H1 (cell line): ENCODE measurements around the gene ALX1.

ENCODE experiments used
- BCL11A ChIP-seq, 2 experiments: IDR thresholded peaks; one replicate each; pipeline ENCODE4 v1.6.1; 2011; ENCODE audit warnings: low read depth in 2 of 2, low read length in 2 of 2, mild to moderate bottlenecking in 2 of 2
- BRCA1 ChIP-seq: IDR thresholded peaks from 2 replicates; pipeline ENCODE4 v1.6.1; 2012; ENCODE audit warnings: low read depth, low read length, improper control_type of control experiment
- CEBPB ChIP-seq: IDR thresholded peaks from 2 replicates; pipeline ENCODE4 v1.6.1; 2012; ENCODE audit warnings: low read depth, low read length
- CHD1 ChIP-seq: IDR thresholded peaks from 2 replicates; pipeline ENCODE4 v1.6.1; 2012; ENCODE audit warnings: low read depth, low read length, improper control_type of control experiment
- EP300 ChIP-seq, 2 experiments: IDR thresholded peaks; 1 replicate in 1 of 2; 2 replicates in 1 of 2; pipeline ENCODE4 v1.6.1; 2011 to 2012; ENCODE audit warnings: low read depth in 2 of 2, low read length in 2 of 2, mild to moderate bottlenecking in 2 of 2, borderline replicate concordance in 1 of 2, inconsistent platforms in 1 of 2, moderate library complexity in 1 of 2
- EZH2 ChIP-seq: fragments of 200-600 bp; sonication (generic); IDR thresholded peaks from 2 replicates; pipeline ENCODE4 v1.7.1; 2012; ENCODE audit warnings: low read depth, mild to moderate bottlenecking, moderate library complexity, low read length, inconsistent platforms; ENCODE audit not compliant: severe bottlenecking
- GABPA ChIP-seq: IDR thresholded peaks from 2 replicates; pipeline ENCODE4 v1.6.1; 2011; ENCODE audit warnings: mild to moderate bottlenecking, low read length, moderate library complexity, borderline replicate concordance; ENCODE audit not compliant: insufficient read depth
- POLR2A ChIP-seq, 2 experiments: IDR thresholded peaks; 1 replicate in 1 of 2; 2 replicates in 1 of 2; pipeline ENCODE4 v1.6.1; 2011; ENCODE audit warnings: low read depth in 2 of 2, low read length in 2 of 2, mild to moderate bottlenecking in 2 of 2; ENCODE audit errors: control extremely low read depth in 1 of 2
- POLR2AphosphoS5 ChIP-seq: IDR thresholded peaks from 2 replicates; pipeline ENCODE4 v1.6.1; 2011; ENCODE audit warnings: low read depth, low read length
- RXRA ChIP-seq: IDR thresholded peaks from 2 replicates; pipeline ENCODE4 v1.6.1; 2011; ENCODE audit warnings: low read depth, mild to moderate bottlenecking, low read length, moderate library complexity; ENCODE audit not compliant: insufficient read depth
- SRF ChIP-seq: IDR thresholded peaks from 2 replicates; pipeline ENCODE4 v1.6.1; 2011; ENCODE audit warnings: mild to moderate bottlenecking, low read depth, low read length, moderate library complexity
- TCF12 ChIP-seq: IDR thresholded peaks from 2 replicates; pipeline ENCODE4 v1.6.1; 2011; ENCODE audit warnings: low read depth, mild to moderate bottlenecking, low read length
- TF ChIP-seq, protein P1 (sequence below), 3 experiments: IDR thresholded peaks; 1 replicate in 2 of 3; 2 replicates in 1 of 3; pipeline versions ENCODE4 v1.5.1 to v1.6.1; 2011; ENCODE audit warnings: low read length in 3 of 3, mild to moderate bottlenecking in 3 of 3, inconsistent platforms in 2 of 3, low read depth in 1 of 3, moderate library complexity in 1 of 3; ENCODE audit not compliant: insufficient read depth in 1 of 3; ENCODE audit errors: control extremely low read depth in 1 of 3
- TF ChIP-seq, protein P2 (sequence below): IDR thresholded peaks from 2 replicates; pipeline ENCODE4 v1.6.1; 2011; ENCODE audit warnings: low read depth, mild to moderate bottlenecking, low read length; ENCODE audit not compliant: insufficient read depth

DNA sequence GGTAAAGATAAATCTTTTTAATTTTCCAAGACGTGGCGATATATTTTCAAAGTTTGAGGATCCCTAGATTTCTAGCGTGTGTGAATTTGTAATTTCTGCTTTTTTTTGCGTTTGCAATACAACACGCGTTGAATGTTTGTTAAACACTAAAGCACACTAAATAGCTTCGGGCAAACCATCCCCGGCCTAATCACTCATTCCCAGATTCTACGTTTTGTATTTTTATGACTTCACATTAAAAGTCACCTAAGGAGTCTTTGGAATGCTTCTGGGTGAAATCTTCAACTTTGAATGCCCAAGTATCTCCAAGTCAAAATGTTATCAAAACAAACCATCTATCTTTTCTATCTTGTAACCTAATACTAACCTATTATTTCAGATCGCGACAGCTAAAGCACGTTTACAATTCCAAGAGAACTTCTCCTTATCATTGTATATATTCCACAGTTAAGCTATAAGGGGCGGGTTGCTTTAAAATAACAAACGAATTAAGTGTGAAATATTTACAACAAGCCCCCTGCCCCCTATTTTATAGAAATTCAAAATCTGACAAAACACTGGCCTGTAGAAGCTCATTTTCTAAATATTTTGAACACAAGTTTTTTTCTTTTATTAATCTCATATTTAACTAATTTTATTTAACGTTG lies 1.1 kb downstream of the ALX1 start:
- TF ChIP-seq CEBPB = no peak
- TF ChIP-seq RXRA = no peak
- TF ChIP-seq, protein P1, sequence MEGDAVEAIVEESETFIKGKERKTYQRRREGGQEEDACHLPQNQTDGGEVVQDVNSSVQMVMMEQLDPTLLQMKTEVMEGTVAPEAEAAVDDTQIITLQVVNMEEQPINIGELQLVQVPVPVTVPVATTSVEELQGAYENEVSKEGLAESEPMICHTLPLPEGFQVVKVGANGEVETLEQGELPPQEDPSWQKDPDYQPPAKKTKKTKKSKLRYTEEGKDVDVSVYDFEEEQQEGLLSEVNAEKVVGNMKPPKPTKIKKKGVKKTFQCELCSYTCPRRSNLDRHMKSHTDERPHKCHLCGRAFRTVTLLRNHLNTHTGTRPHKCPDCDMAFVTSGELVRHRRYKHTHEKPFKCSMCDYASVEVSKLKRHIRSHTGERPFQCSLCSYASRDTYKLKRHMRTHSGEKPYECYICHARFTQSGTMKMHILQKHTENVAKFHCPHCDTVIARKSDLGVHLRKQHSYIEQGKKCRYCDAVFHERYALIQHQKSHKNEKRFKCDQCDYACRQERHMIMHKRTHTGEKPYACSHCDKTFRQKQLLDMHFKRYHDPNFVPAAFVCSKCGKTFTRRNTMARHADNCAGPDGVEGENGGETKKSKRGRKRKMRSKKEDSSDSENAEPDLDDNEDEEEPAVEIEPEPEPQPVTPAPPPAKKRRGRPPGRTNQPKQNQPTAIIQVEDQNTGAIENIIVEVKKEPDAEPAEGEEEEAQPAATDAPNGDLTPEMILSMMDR (IDR thresholded peaks at IDR 0.05; ENCODE audit: control extremely low read depth in 1 of 3, insufficient read depth in 1 of 3, low read depth in 1 of 3, low read length in 3 of 3) = no peak
- no peak for TF ChIP-seq GABPA
- TF ChIP-seq EZH2 = no peak
- no peak; a peak in 1 of 3 replicates for TF ChIP-seq POLR2A (IDR thresholded peaks at IDR 0.05; ENCODE audit: control extremely low read depth in 1 of 2, low read depth in 2 of 2, low read length in 2 of 2)
- TF ChIP-seq SRF = no peak
- no peak for TF ChIP-seq EP300 (IDR thresholded peaks at IDR 0.05; ENCODE audit: borderline replicate concordance in 1 of 2, low read depth in 2 of 2, low read length in 2 of 2)
- no peak for TF ChIP-seq CHD1
- no peak for TF ChIP-seq BRCA1
- TF ChIP-seq BCL11A (IDR thresholded peaks at IDR 0.05; ENCODE audit: low read depth in 2 of 2, low read length in 2 of 2) = no peak
- TF ChIP-seq, protein P2, sequence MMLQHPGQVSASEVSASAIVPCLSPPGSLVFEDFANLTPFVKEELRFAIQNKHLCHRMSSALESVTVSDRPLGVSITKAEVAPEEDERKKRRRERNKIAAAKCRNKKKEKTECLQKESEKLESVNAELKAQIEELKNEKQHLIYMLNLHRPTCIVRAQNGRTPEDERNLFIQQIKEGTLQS = no peak
- no peak for TF ChIP-seq TCF12
- TF ChIP-seq POLR2AphosphoS5 = no peak
